GM12892 (cell line): Measurements from ENCODE around the gene LSR.

Experiments
- POLR2A ChIP-seq: IDR thresholded peaks from 2 replicates; pipeline ENCODE4 v1.6.1; 2011; ENCODE audit warnings: low read depth, low read length, control low read depth
- POLR2AphosphoS5 ChIP-seq: IDR thresholded peaks from 2 replicates; pipeline ENCODE4 v1.6.1; 2011; ENCODE audit warnings: low read depth, low read length, control low read depth
- TAF1 ChIP-seq: IDR thresholded peaks from 2 replicates; pipeline ENCODE4 v1.6.1; 2011; ENCODE audit warnings: low read depth, mild to moderate bottlenecking, control low read depth, low read length, borderline replicate concordance

DNA sequence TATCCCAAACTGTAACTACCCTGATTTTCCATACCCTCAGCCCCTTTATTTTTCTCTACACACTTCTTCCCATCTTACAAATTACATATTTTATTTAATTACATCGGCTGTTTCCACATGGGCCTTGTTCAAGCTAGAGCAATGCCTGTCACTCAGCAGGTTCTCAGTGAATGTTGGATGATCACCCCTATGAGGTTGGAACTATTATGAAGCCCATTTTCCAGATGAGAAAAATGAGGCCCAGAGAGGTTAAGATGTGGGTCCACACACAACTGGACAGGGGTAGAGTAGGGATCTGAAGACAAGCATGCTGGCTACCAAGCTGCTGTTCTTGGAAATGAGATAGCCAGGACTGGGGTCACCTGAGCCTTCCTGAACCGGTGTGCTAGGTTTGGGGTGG, 53.2 kb downstream of the LSR start:
- TF ChIP-seq POLR2A (no peak), POLR2AphosphoS5 (no peak), TAF1 (no peak)
